Mammary epithelial cell (primary cell): Measurements from ENCODE around the gene SYNM.

ENCODE experiments used
- CTCF ChIP-seq, 2 donors: IDR thresholded peaks in 1 of 2; conservative IDR thresholded peaks in 1 of 2; 2 replicates each; pipeline ENCODE4 v1.5.1; 2011 to 2012; ENCODE audit warnings: inconsistent platforms in 2 of 2, low read length in 2 of 2, mild to moderate bottlenecking in 2 of 2, control low read depth in 1 of 2, low read depth in 1 of 2; ENCODE audit not compliant: insufficient read depth in 1 of 2; ENCODE audit errors: extremely low read depth in 1 of 2
- EZH2 ChIP-seq: IDR thresholded peaks from 2 replicates; pipeline ENCODE4 v1.6.1; 2012; ENCODE audit warnings: low read length, inconsistent platforms, borderline replicate concordance

- no peak for TF ChIP-seq CTCF (conservative IDR thresholded peaks at IDR 0.05 in 1 of 2, IDR thresholded peaks at IDR 0.05 in 1 of 2; ENCODE audit: extremely low read depth in 1 of 2, insufficient read depth in 1 of 2, low read depth in 1 of 2, low read length in 2 of 2)
- no peak for TF ChIP-seq EZH2
These were observed 22.1 kb upstream of the SYNM start for GRCh38 chr15:99082798-99083197.
